Ammon's horn (tissue), 1 donor: ENCODE measurements around the gene SDK1.

ENCODE experiments used
- DNase-seq: peaks from one replicate; pipeline ENCODE4 v3.0.0-alpha.2; 2016; ENCODE audit warnings: low spot score

SDK1 gene

DNA sequence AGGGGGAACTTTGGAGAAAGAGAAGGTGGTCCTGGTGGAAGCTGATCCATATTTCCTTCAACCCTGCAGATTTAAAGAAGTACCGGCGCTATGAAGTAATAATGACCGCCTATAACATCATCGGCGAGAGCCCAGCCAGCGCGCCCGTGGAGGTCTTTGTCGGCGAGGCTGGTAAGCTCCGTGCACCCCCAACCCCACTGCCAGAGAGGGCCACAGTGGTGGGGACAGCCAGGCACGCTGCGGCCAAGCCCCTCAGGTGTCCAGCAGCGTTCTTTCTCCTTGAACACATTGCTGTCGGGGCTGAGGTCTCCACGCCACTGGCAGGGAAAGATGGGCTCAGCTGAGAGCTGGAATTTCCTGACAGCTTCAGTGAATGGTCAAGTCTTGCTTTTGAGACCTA, 877.4 kb downstream of the SDK1 start:
- DNase-seq = no peak

DNA sequence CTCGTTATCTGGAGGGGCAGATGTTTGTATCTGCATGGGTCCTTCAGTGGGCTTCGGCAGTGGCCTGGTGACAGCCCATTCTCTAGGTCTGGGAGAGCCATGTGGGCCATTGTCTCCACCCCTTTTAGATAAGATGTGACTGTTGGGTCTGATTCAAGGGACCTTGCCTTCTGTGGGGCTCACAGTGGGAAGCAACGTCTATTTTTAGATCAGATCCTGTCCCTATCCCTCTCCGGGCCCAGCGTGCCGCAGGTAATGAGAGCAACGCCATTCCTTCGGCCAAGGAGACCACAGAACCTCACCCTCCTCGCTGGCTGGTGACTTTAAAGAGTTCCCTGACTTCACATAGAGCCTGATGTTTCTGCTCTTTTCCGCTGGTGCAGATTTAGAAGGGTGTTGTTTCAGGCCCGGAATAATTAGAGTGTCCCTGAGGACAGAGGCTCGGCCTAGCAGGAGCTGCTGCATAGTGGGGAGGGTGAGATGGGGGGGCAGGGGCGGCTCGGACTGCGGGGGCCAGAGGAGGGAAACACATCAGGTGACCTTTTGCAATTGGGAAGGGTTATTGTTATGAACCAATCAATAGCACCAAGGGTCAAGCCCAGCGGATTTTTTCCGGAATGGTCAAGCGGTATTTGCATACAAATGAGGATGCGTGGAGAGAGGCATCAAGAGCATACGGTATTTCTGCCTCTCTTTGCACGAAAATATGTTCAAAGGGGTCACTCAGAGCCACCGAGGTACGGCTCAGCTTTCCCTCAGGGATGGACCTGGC, 878.0 kb downstream of the SDK1 start:
- DNase-seq = no peak

DNA sequence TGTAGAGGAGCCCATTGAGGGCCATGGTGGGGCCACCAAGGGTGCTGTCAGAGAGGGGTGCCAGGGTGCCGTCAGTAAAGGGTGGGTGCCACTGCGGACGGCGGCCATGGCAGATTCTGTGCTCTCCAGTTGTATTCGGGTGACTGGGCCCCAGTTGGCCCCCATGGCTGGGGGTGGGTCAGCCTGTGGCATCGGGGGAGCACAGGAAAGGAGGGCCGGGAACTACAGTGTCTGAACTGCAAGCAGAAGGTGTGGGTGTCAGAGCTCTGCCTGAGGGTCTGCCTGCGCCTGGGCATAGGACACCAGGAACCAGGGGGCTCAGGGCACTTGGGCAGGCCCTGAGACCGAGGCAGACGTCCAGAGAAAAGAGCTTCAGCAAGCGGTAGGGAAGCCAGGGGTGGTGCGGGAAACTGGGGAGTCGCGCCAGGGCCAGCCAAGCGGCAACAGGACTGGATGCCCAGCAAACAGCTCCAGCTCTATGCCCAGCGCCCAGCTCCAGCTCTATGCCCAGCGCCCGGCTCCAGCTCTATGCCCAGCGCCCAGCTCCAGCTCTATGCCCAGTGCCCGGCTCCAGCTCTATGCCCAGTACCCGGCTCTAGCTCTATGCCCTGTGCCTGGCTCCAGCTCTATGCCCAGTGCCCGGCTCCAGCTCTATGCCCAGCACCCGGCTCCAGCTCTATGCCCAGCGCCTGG, 878.8 kb downstream of the SDK1 start:
- no peak for DNase-seq

DNA sequence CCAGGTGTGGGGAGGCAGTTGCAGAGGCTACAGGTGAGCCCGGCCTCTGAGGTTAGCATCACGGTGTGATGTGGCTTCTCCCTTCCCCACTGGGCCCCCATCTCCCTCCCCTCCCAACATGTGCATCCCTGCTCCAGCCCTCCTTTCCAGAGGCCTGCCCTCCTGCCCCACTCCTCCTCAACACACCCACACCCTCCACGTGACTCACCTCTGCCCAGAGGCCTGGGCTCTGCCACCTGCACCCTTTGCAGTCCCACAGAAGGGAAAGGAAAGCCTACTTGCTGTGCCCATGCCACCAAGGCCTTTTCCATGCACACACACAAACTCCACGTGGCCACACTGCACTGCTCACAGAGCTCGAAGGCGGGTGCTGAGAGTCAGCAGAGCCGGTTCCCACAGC, 880.4 kb downstream of the SDK1 start:
- DNase-seq = no peak

DNA sequence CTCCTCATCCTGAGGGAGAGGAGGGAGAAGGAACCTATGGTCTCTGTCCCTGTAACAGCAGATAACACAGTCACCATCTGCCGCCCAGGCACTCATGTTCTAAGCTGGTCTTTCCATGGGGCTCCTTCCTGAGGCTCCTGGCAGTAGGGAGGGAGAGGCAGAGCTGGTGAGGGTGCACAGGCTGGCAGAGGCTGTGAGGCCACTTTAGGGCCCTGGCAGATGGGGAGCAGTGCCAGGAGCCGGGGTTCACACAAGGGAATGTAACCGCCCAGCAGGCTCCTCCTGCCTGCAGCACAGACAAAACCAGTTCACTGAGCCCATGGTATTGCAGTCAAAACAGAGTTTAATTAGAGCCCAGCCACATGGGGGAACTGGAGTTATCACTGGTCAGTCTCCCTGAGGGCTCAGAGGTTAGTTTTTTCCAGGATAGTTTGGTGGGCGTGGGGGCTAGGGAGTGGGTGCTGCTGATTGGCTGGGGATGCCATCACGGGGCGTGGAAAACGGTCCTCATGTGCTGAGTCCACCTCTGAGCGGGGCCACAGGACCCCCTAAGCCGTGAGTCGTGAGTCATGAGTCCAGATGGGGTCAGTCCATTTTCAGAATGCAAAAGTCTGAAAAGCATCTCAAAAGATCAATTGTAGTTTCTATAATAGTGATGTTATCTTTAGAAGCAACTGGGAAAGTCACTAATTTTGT, 881.7 kb downstream of the SDK1 start:
- no peak for DNase-seq

DNA sequence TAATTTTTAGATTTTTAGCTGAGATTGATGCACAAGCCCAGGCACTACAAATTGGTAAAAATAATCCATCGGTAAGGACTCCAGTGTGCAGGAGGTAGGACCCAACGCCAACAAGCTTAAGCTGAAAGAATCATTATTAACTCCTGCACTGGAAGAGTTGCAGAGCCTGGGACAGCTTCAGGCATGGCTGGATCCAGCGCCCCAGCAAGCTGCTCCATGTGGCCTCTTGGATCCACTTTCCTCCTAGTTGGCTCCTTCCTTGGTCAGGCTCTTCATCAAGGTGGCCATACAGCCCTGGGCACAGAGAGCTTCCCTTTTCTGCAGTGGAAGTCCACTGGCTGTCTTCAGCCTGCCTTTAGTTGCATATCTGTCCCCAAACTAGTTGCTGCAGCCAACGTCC, 883.6 kb downstream of the SDK1 start:
- DNase-seq = no peak

DNA sequence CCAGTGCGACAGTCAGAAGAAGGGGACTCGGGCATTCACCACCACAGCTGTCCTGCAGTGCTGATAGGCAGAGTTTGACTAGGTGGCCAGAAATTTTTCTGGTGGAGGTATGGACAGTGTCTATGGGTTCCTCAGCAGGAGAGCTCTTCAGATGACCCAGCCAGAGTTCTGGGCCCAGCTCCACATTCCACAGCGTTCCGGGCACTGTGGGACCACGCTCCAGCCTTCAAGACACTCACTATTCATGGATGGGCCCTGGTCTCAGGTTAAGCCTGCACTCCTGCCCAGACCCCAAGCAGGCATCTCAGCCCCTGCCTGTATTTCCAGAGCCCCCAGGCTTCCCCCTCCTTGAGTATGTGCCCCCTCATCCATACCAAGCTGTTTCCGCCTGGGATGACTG, 884.1 kb downstream of the SDK1 start:
- no peak for DNase-seq

DNA sequence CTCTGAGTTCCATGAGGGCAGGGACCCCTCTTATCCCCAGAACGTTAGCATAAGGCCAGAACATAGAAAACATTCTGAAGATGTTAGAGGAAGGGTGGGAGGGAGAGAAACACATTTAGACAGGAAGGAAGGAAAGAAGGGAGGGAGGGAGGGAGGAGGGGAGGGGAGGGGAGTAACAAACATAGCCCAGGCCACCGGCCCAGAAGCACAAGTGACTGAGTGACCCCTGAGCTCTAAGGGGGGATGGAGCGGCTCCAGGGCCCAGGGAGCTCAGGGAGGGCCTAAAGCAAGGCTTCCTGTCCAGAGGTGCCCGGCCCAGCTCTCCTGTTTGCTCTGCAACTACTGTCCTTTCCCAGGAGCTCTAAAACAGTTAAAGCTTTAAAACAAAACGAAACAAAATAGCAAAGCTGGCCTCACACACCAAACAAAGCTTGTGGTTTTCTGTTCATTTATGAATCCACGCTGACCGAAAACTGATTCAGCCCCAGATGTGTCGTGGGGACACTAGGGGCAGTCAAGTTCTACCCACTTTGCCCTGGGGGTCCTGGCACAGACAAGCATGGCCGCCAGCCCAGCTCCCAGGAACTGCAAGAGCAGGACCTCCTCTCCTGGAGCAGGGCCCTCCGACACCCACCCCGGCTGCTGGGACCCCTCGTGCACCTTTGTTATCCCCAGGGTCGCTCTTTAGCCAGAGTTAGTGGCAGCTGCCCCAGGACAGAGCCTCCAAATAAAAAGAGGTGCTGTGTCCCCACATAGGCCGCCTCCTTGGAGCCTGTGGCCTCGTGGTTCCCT, 884.9 kb downstream of the SDK1 start:
- no peak for DNase-seq

DNA sequence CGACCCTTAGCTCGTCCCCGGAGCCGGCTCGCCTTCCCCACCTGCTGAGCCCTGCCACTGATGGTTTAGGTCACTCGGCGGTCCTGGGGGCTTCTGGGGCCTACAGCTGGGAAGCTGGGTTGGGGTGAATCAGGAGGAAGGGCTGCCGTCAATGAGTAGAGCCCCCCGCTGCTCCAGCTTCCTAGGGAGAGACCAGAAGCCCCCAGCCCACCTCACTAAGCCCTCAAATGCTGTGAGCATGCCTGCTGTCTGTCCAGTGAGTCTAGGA, 885.4 kb downstream of the SDK1 start:
- no peak for DNase-seq

DNA sequence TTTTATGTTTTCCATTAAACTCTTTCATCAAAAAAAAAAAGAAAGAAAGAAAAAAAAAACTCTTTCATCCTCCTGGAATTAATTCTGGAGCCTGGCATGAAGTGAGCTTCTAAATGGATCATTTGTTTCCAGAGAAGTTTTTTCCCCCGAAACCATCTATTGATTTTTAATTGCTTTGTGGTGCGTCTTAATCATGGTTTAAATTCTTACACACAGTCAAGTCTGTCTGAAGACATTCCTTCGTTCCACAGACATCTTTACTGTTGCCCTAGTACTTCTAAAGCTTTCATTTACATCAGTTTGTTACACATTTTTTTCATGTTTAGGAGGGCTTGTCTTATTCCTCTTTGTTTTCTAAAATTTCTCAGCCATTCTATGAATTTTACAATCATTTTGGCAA, 887.6 kb downstream of the SDK1 start:
- DNase-seq = no peak

DNA sequence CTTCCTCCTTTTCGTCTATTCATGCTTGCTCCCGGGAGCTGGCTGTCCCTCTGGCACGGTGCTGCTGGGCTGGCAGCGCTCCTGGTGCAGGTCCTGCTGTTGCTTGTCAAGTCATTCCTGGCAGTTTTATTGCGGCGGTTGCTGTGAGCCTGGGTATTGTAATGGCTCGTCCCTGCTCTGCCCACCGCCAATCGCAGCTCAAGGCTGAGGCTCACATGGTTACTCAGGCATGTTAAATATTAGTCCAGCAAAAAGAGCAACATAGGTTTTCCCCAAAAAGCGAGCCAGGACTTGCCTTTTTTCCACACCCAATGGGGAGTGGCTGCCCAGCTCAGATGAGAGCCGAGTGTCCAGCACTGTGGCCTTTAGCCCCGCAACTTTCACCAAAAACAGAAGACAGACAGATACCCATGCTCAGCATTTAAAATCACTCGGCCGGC, 888.1 kb downstream of the SDK1 start:
- DNase-seq = peak; percentile 86

DNA sequence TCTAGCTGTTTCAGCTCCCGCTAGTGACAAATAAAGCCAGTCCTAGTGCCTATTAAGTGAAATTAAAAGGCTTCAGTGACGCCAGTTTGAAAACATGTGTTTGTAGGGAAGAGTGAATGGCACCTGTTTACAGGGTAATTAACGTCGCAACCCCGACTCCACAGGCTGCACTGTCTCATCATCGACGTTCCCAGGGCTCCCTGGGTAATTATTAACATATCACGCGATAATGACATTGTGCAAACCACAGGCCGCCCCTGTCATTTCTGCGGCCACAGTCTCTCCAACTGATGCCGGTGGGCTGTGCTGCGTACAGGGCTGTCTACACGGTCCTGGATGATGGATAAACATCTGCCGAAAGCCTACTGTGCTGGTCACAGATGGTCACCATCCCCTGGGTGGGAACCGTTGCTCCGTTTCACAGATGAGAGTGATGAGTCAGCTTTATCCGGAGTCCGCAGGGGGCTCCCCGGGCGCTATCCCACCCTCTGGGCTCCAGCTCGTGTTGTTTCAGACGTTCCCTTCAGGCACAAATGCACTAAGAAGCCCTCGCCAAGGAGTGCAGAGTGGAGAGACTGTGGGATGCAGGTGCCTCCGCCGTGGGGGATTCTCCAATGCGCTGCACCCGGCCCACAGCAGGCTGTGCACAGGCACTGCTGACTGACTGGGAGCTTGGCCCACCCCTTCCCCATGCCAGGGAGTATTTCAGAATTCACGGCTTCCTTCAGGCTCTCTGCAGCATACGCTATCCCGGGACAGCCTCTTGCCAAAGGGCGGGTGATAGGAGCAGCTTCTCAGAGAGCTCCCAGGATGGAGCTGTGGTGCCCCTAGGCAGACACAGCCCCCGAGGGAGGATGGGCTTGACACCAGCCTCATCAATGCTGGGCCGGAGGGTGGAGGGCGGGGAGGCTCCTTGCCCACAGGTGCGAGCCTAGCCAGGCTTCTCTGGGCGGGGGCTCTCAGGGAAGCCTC, 889.2 kb downstream of the SDK1 start:
- DNase-seq = no peak

DNA sequence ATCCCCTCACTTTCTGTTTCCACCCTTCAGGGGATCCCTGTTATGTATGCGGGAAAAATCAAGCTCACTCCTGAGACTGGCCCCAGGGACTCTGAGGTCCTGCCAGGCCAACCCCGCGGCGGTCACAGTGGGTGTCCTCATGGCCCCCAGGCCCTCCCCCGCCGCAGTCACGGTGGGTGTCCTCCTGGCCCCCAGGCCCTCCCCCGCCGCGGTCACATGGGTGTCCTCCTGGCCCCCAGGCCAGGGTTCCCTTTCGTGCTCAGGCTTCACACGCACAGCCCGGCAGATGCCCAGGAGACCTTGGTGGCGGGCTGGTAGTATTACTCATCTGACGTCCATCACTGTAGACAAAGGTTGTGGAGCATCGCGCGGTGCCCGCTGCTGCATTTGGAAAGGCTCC, 890.0 kb downstream of the SDK1 start:
- no peak for DNase-seq

DNA sequence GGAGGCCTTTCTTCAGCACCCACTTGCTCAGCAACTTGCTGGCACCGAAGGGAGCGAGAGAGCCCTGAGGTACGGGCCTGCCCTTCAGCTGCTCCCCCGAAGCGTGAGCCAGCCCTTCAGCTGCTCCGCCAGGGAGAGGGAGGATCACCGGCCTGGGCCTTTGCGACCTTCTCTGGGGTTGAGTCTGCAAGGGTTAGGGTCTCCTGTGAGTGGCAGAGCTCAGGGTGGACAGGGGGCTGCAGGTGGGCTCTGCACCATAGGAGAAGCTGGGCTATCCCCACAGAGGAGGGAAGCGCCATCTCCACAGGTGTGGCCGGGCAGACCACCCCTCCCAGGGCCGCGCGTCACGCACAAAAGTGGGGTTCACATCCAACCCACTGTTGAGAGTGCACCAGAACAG, 890.5 kb downstream of the SDK1 start:
- no peak for DNase-seq

DNA sequence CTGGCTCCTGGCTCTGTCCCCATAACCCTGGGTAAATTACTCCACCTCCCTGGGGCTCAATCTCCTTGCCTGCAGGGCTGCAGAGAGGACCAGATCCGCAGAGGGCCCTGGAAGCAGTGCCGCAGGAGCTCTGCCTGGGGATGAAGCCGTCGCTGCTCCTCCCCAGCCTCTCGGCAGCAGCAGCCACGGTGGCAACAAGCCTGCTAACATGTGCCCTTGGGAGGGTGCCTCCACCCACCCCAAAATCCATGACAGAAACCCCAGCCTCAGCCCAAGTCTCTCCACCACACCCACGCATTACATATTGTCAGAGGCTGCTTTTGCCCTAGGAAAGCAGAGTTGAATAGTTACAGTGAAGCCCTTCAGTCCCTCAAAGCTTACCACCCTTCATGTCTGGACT, 894.6 kb downstream of the SDK1 start:
- peak; percentile 24 for DNase-seq

DNA sequence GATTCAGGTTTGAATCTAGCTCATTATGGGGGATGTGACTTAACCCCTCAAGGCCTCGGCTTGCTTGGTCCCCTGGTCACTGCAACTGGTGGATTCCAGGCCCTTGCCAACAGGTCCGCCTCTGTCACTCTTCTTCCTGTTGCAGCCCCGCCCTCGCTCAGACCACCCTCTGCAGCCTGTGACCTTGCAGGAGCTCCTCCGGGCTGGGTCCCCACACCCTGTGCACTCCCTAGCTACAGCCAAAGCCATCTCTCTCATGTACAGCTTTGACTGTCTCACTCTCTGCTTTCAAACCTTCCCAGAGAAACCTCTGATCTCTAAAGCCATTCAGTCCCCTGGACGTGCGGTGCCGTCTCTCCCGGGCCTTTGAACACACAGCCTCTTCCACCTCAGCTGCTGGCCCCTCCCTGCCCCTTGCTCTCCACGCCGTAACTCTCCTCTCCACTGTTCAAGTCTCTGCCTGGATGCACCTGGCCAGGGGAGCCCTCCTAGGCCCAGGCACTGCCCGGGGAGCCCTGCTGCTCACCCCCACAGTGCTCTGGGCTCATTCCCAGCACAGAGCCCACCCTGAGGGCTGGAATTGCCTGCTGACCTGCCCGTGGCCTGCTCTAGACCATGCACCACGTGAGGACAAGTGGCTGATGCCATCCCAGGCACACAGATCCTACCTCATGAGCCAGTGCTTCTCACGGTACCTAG, 895.2 kb downstream of the SDK1 start:
- DNase-seq = no peak

DNA sequence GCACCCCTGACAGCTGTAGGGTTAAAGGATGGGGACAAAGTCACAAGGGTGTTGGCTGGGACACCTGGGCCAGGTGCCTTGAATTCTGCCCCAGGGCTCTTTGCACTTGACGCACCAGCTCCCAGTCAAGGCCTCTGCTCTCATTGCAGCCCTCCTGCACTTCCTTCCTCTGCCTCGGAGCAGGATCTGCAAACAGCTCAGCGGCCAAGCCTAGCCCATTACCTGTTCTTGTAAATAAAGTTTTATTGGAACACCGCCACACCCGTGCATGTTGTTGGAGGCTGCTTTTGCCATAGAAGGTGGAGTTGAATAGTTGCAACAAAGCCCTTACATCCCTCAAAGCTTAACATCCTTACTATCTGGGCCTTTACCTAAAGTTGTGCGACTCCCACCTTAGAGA, 897.2 kb downstream of the SDK1 start:
- DNase-seq = no peak

DNA sequence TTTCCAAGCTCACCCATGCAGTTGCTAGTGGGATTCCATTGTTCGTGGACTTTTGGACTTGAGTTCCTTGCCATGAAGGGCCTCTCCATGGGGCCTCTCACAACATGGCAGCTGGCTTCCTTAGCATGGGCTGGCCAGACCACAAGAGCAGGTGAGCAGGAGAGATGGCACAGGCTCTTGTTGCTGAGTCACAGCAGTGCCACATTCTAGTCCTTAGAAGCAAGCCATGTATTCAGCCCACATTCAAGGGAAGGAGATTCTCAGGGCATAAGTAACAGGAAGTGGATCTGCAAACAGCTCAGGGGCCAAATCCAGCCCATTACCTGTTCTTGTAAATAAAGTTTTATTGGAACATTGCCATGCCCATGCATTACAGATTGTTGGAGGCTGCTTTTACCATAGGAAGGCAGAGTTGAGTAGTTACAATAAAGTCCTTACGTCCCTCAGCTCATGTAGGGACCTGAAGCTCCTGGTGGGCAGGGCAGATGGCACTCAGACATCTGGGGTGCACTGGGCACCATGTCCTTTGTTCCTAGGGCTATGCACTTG, 899.6 kb downstream of the SDK1 start:
- no peak for DNase-seq

DNA sequence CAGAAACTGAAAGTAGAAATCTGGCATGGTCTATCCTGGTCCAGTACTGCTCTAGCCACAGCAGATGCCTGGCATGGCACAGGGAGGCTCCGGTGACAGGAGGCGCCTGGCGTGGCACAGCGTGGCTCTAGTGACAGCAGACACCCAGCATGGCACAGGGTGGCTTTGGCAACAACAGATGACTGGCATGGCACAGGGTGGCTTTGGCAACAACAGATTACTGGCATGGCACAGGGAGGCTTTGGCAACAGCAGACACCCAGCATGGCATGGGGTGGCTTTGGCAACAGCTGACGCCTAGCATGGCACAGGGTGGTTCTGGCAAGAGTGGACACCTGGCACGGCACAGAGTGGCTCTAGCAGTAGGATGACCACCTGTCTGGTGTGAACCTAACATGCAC, 900.5 kb downstream of the SDK1 start:
- DNase-seq = peak; percentile 35

DNA sequence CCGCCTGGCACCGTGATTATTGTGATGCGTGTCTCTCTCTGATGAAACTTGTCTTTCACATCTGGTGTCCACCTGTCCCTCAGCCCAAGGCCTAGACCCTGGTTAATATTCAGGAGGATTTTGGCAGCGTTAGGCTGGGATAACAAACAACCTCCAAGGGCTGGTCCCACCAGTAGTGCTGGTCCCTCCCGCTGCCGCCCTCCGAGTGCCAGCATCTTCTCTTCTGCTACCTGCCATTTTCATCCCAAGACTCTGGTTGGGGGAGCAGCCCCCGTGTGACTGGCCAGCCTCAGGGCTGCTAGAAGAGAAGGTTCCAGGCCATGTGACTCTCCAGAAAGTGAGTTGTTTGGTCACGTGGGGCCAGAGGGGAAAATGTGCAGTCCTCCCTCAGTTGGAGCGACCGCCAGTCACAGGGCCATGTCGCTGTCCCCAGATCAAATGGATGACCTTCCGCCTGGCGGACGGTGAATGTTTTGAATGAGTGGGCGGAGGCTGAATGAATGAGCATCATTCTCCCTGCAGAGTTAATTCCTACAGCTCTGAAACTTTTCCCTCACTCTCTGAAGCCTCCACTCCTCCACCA, 901.2 kb downstream of the SDK1 start:
- no peak for DNase-seq
